H1 (cell line): ENCODE measurements around the gene HDAC3. TPM values are rescaled to one million over a fixed set of nuclear protein-coding genes. Genes with fewer than 3 reads are reported as not detected.

Experiments
- CBX8 ChIP-seq: fragments of 300-800, 300-1000 bp; sonication (generic); IDR thresholded peaks from 2 replicates; pipeline ENCODE4 v1.7.1; 2016; ENCODE audit warnings: low read depth, low read length, borderline replicate concordance
- CHD7 ChIP-seq: fragments of 300-600 bp; sonication (generic); IDR thresholded peaks from 2 replicates; pipeline ENCODE4 v1.7.1; 2012; ENCODE audit warnings: low read length, moderate library complexity, mild to moderate bottlenecking, inconsistent platforms; ENCODE audit not compliant: insufficient replicate concordance
- EGR1 ChIP-seq: IDR thresholded peaks from 2 replicates; pipeline ENCODE4 v1.6.1; 2011; ENCODE audit warnings: low read depth, low read length, borderline replicate concordance
- KDM1A ChIP-seq: fragments of 200-600, 300-600 bp; sonication (generic); IDR thresholded peaks from 2 replicates; pipeline ENCODE4 v1.7.1; 2016; ENCODE audit warnings: mild to moderate bottlenecking, low read length, borderline replicate concordance
- POLR2A ChIP-seq, 2 experiments: IDR thresholded peaks; 1 replicate in 1 of 2; 2 replicates in 1 of 2; pipeline ENCODE4 v1.6.1; 2011; ENCODE audit warnings: low read depth in 2 of 2, low read length in 2 of 2, mild to moderate bottlenecking in 2 of 2; ENCODE audit errors: control extremely low read depth in 1 of 2
- RAD21 ChIP-seq, 2 experiments: IDR thresholded peaks in 1 of 2; conservative IDR thresholded peaks in 1 of 2; 2 replicates each; pipeline ENCODE4 v1.6.1; 2011; ENCODE audit warnings: low read depth in 2 of 2, low read length in 2 of 2, improper control_type of control experiment in 1 of 2, inconsistent platforms in 1 of 2, mild to moderate bottlenecking in 1 of 2, moderate library complexity in 1 of 2
- RXRA ChIP-seq: IDR thresholded peaks from 2 replicates; pipeline ENCODE4 v1.6.1; 2011; ENCODE audit warnings: low read depth, mild to moderate bottlenecking, low read length, moderate library complexity; ENCODE audit not compliant: insufficient read depth
- SAP30 ChIP-seq: fragments of 300-600 bp; sonication (generic); IDR thresholded peaks from 2 replicates; pipeline ENCODE4 v1.7.1; 2012; ENCODE audit warnings: low read length, moderate library complexity, mild to moderate bottlenecking, inconsistent platforms; ENCODE audit not compliant: insufficient read depth, insufficient replicate concordance
- USF2 ChIP-seq: IDR thresholded peaks from 2 replicates; pipeline ENCODE4 v1.6.1; 2011; ENCODE audit warnings: low read length, improper control_type of control experiment
- polyA plus RNA-seq, 7 experiments: library from polyadenylated mRNA; depleted of rRNA in 3 of 7; stranded (reverse) in 5 of 7; unstranded in 2 of 7; fragments of >200 nt in 5 of 7; fragments of 200-250 nt in 2 of 7; gene quantifications; 1 replicate in 5 of 7; 2 replicates in 1 of 7; 4 replicates in 1 of 7; pipeline versions ENCODE4 v1.2.1 to v1.2.3, GENCODE V29; 2011 to 2013; ENCODE audit warnings: missing spikeins in 2 of 7, mixed read lengths in 2 of 7
- total RNA-seq: library from RNA; stranded (reverse); fragmentation: NEBNext Ultra II Directional; extraction: Animal tissue kit (Norgen Biotek cat#: 25700); gene quantifications from 2 replicates; pipeline ENCODE4 v1.2.1, GENCODE V29; 2021

The HDAC3 gene
- total and polyA plus RNA-seq, 2 of the 8 experiments (the other 6 are each of a cell fraction or from before 2014, with no cell fraction given): 99.0 to 120 TPM

GRCh38 chr5:141637123-141637766, 596 bp upstream of the HDAC3 start (continued):
- TF ChIP-seq USF2 (no peak), KDM1A (no peak), SAP30 (peak; percentile 36), CBX8 (no peak), RXRA (no peak), CHD7 (no peak), EGR1 (no peak), POLR2A (IDR thresholded peaks at IDR 0.05; ENCODE audit: control extremely low read depth in 1 of 2, low read depth in 2 of 2, low read length in 2 of 2) (no peak), RAD21 (IDR thresholded peaks at IDR 0.05 in 1 of 2, conservative IDR thresholded peaks at IDR 0.05 in 1 of 2; ENCODE audit: low read depth in 2 of 2, low read length in 2 of 2) (no peak)
